Common myeloid progenitor, CD34-positive (primary cell): ENCODE data around the gene FAM163A.

ENCODE experiments used
- CTCF ChIA-PET: fragments of 350-600 bp; sonication (Branson Sonifier 250); formaldehyde crosslinking; loops from one replicate; lab custom pipeline; 2021; ENCODE audit warnings: antibody characterized with exemption; lab: Charles Lee
- POLR2A ChIA-PET: fragments of 350-600 bp; sonication (Branson Sonifier 250); formaldehyde crosslinking; loops from one replicate; lab custom pipeline; 2021; ENCODE audit warnings: antibody characterized with exemption; lab: Charles Lee
- DNase-seq, 3 donors: peaks; one replicate each; pipeline versions ENCODE4 v3.0.0 to v3.0.0-alpha.2; 2013
- H3K27ac ChIP-seq, 2 experiments: 1 replicate in 1 of 2; 2 replicates in 1 of 2; pipeline ENCODE4 v1.7.0; 2013; ENCODE audit warnings: inconsistent platforms in 2 of 2, low read length in 2 of 2, mild to moderate bottlenecking in 2 of 2, low read depth in 1 of 2, moderate library complexity in 1 of 2; ENCODE audit not compliant: severe bottlenecking in 2 of 2, insufficient read depth in 1 of 2, poor library complexity in 1 of 2
- H3K27me3 ChIP-seq, 5 experiments: replicated peaks in 2 of 5; 1 replicate in 3 of 5; 2 replicates in 2 of 5; pipeline versions ENCODE4 v1.6.1 to v1.7.0; 2013; ENCODE audit warnings: low read length in 4 of 5, mild to moderate bottlenecking in 2 of 5, moderate library complexity in 2 of 5, inconsistent platforms in 1 of 5; ENCODE audit not compliant: insufficient read depth in 5 of 5, control insufficient read depth in 4 of 5
- H3K36me3 ChIP-seq, 4 experiments: 1 replicate in 2 of 4; 2 replicates in 2 of 4; pipeline versions ENCODE4 v1.6.1 to v1.7.0; 2013; ENCODE audit warnings: low read length in 3 of 4, control low read depth in 1 of 4, mild to moderate bottlenecking in 1 of 4; ENCODE audit not compliant: control insufficient read depth in 4 of 4, insufficient read depth in 4 of 4
- H3K4me1 ChIP-seq, 4 experiments: 1 replicate in 3 of 4; 2 replicates in 1 of 4; pipeline versions ENCODE4 v1.6.1 to v1.7.1; 2013; ENCODE audit warnings: low read length in 3 of 4, mild to moderate bottlenecking in 3 of 4, control low read depth in 1 of 4, inconsistent platforms in 1 of 4, moderate library complexity in 1 of 4; ENCODE audit not compliant: control insufficient read depth in 4 of 4, insufficient read depth in 4 of 4; ENCODE audit errors: control extremely low read depth in 1 of 4
- H3K4me3 ChIP-seq, 7 experiments: 1 replicate in 4 of 7; 2 replicates in 3 of 7; pipeline versions ENCODE4 v1.5.1 to v1.7.0; 2013; ENCODE audit warnings: mild to moderate bottlenecking in 7 of 7, low read length in 6 of 7, moderate library complexity in 6 of 7, inconsistent platforms in 2 of 7, low read depth in 2 of 7, control low read depth in 1 of 7; ENCODE audit not compliant: insufficient read depth in 4 of 7, control insufficient read depth in 1 of 7; ENCODE audit errors: extremely low read depth in 1 of 7
- H3K9me3 ChIP-seq, 5 experiments: 1 replicate in 4 of 5; 2 replicates in 1 of 5; pipeline versions ENCODE4 v1.6.1 to v1.7.1; 2013; ENCODE audit warnings: low read length in 4 of 5, mild to moderate bottlenecking in 2 of 5, inconsistent platforms in 1 of 5, low read depth in 1 of 5, moderate library complexity in 1 of 5; ENCODE audit not compliant: control insufficient read depth in 4 of 5, insufficient read depth in 2 of 5; ENCODE audit errors: control extremely low read depth in 1 of 5
- WGBS: methylation state at CpG from one replicate; pipeline ENCODE4 v1.1.5; 2013; ENCODE audit not compliant: insufficient coverage; 5-methylcytosine and 5-hydroxymethylcytosine counted together

The FAM163A gene

GRCh38 chr1:179742291-179742690 lies 800 bp upstream of the FAM163A start:
- peaks cover 0 to 9% (median 0%) of the 10 kb centered on the region in 5 experiments for H3K9me3 ChIP-seq
- CTCF ChIA-PET = no interaction called here
- no peak overlapping the region for H3K27ac ChIP-seq
- no peak for DNase-seq
- 39% methylated on average over 10 of the region's 10 CpGs for WGBS
- no peaks in the 10 kb centered on the region for H3K36me3 ChIP-seq
- peaks cover 16 to 78% (median 37%) of the 10 kb centered on the region in 5 experiments for H3K27me3 ChIP-seq
- POLR2A ChIA-PET = no interaction called here
- H3K4me3 ChIP-seq = peak overlapping the region in 2 of 7 experiments; percentile 23 to 63
- H3K4me1 ChIP-seq = peaks cover 0 to 20% (median 17%) of the 10 kb centered on the region in 4 experiments

- peak overlapping the region in 5 of 7 experiments; percentile 11 to 63 (median 57) for H3K4me3 ChIP-seq
- H3K9me3 ChIP-seq = peaks cover 0 to 9% (median 0%) of the 10 kb centered on the region in 5 experiments
- no peaks in the 10 kb centered on the region for H3K36me3 ChIP-seq
- peak in 2 of 3 donors; percentile 13 to 26 for DNase-seq
- 3% methylated on average over 73 of the region's 85 CpGs for WGBS
- POLR2A ChIA-PET = no interaction called here
- H3K27ac ChIP-seq = no peak overlapping the region
- CTCF ChIA-PET = no interaction called here
- H3K27me3 ChIP-seq = peaks cover 16 to 85% (median 37%) of the 10 kb centered on the region in 5 experiments
- H3K4me1 ChIP-seq = peaks cover 0 to 20% (median 17%) of the 10 kb centered on the region in 4 experiments
Observed at GRCh38 chr1:179743679-179744400, 749 bp downstream of the FAM163A start.

- ChIA-PET POLR2A (no interaction called here), CTCF (no interaction called here)
- Histone ChIP-seq H3K27me3 (peaks cover 16 to 85% (median 42%) of the 10 kb centered on the region in 5 experiments), H3K36me3 (no peaks in the 10 kb centered on the region), H3K27ac (no peak overlapping the region), H3K9me3 (peaks cover 0 to 9% (median 0%) of the 10 kb centered on the region in 5 experiments), H3K4me3 (peak overlapping the region in 3 of 7 experiments; percentile 8 to 63 (median 56)), H3K4me1 (peaks cover 0 to 20% (median 17%) of the 10 kb centered on the region in 4 experiments)
- DNase-seq = no peak
- WGBS = 56% methylated on average over 37 of the region's 37 CpGs
Observed at GRCh38 chr1:179744401-179745130, 1.5 kb downstream of the FAM163A start.

GRCh38 chr1:179745131-179745611 lies 2.1 kb downstream of the FAM163A start:
- POLR2A ChIA-PET = no interaction called here
- Histone ChIP-seq H3K27me3 (peaks cover 16 to 82% (median 41%) of the 10 kb centered on the region in 5 experiments), H3K27ac (no peak overlapping the region), H3K4me1 (peaks cover 0 to 20% (median 17%) of the 10 kb centered on the region in 4 experiments), H3K9me3 (peaks cover 0 to 9% (median 0%) of the 10 kb centered on the region in 5 experiments), H3K36me3 (no peaks in the 10 kb centered on the region), H3K4me3 (no peak overlapping the region)
- 99% methylated on average over 7 of the region's 8 CpGs for WGBS
- CTCF ChIA-PET = interaction anchor here (1.4 to 1.8 kb wide), 2 partner anchors 65 to 70 kb away, joined by 3 to 5 read pairs; no protein-coding TSS in a partner anchor
- DNase-seq = no peak

- ChIA-PET CTCF (interaction anchor here (1.4 to 1.8 kb wide), 2 partner anchors 65 to 69 kb away, joined by 3 to 5 read pairs; no protein-coding TSS in a partner anchor), POLR2A (no interaction called here)
- Histone ChIP-seq H3K4me3 (no peak overlapping the region), H3K9me3 (peaks cover 0 to 7% (median 0%) of the 10 kb centered on the region in 5 experiments), H3K27ac (no peak overlapping the region), H3K27me3 (peaks cover 15 to 76% (median 40%) of the 10 kb centered on the region in 5 experiments), H3K36me3 (no peaks in the 10 kb centered on the region), H3K4me1 (peaks cover 0 to 20% (median 17%) of the 10 kb centered on the region in 4 experiments)
- DNase-seq = no peak
- 69% methylated on average over 2 of the region's 4 CpGs for WGBS
Observed at GRCh38 chr1:179745743-179746142, 2.7 kb downstream of the FAM163A start.

- peaks cover 0 to 57% (median 28%) of the 10 kb centered on the region in 5 experiments for H3K27me3 ChIP-seq
Observed at GRCh38 chr1:179747611-179748010, 4.5 kb downstream of the FAM163A start.

More at GRCh38 chr1:179747611-179748010, 4.5 kb downstream of the FAM163A start:
- WGBS = 100% methylated on average over 1 of the region's 2 CpGs
- Histone ChIP-seq H3K4me1 (peaks cover 0 to 18% (median 16%) of the 10 kb centered on the region in 4 experiments), H3K36me3 (no peaks in the 10 kb centered on the region), H3K9me3 (peaks cover 0 to 5% (median 0%) of the 10 kb centered on the region in 5 experiments), H3K4me3 (no peak overlapping the region), H3K27ac (no peak overlapping the region)
- ChIA-PET CTCF (interaction anchor here (0.8 kb wide), 1 partner anchor 65 kb away, joined by 3 read pairs; no protein-coding TSS in a partner anchor), POLR2A (no interaction called here)
- no peak for DNase-seq
